ENCODE data around the gene FSTL5.

- TF ChIP-seq CTCF (IDR thresholded peaks at IDR 0.05) (no peak), ZFX (IDR thresholded peaks at IDR 0.05; ENCODE audit: borderline replicate concordance) (no peak)
Measured at GRCh38 chr4:161663844-161664243, 500.0 kb downstream of the FSTL5 start.
